Esophagus (tissue), 2 donors: Measurements from ENCODE around the gene GABRB2. TPM values are rescaled to one million over a fixed set of nuclear protein-coding genes. Genes with fewer than 3 reads are reported as not detected.
"Not testable (repeated sequence)": the region's sequence is repeated elsewhere in the genome, so short reads cannot be mapped to it uniquely, and the experiment has no call there.

Source experiments
- H3K27ac ChIP-seq, 2 donors: one replicate each; pipeline ENCODE4 v1.5.1; 2013; ENCODE audit warnings: low read depth in 2 of 2, mild to moderate bottlenecking in 2 of 2, inconsistent platforms in 1 of 2, low read length in 1 of 2, moderate library complexity in 1 of 2
- H3K27me3 ChIP-seq, 2 donors: one replicate each; pipeline ENCODE4 v1.6.1; 2013; ENCODE audit warnings: low read length in 2 of 2, control low read depth in 1 of 2, mild to moderate bottlenecking in 1 of 2; ENCODE audit not compliant: insufficient read depth in 2 of 2, control insufficient read depth in 1 of 2
- H3K36me3 ChIP-seq, 2 donors: one replicate each; pipeline ENCODE4 v1.6.1; 2013; ENCODE audit warnings: low read length in 1 of 2; ENCODE audit not compliant: control insufficient read depth in 2 of 2, insufficient read depth in 2 of 2
- H3K4me1 ChIP-seq, 2 donors: one replicate each; pipeline ENCODE4 v1.6.1; 2013; ENCODE audit warnings: low read length in 1 of 2; ENCODE audit not compliant: control insufficient read depth in 2 of 2, insufficient read depth in 2 of 2
- H3K4me3 ChIP-seq, 2 donors: one replicate each; pipeline ENCODE4 v1.5.1; 2013; ENCODE audit warnings: low read length in 2 of 2, mild to moderate bottlenecking in 2 of 2, low read depth in 1 of 2, moderate library complexity in 1 of 2
- H3K9me3 ChIP-seq, 2 donors: one replicate each; pipeline ENCODE4 v1.6.1; 2013; ENCODE audit warnings: mild to moderate bottlenecking in 2 of 2, low read depth in 1 of 2, low read length in 1 of 2, moderate library complexity in 1 of 2; ENCODE audit not compliant: control insufficient read depth in 2 of 2, insufficient read depth in 1 of 2
- WGBS, 2 donors: extraction: QIAGEN DNeasy Blood & Tissue Kit; methylation state at CpG; one replicate each; pipeline ENCODE4 v1.1.7; 2013; 5-methylcytosine and 5-hydroxymethylcytosine counted together
- polyA plus RNA-seq, 2 donors: library from polyadenylated mRNA; stranded (reverse); fragments of 200-250 nt; gene quantifications; one replicate each; pipeline ENCODE4 v1.2.3, GENCODE V29; 2013
- donor health status: healthy with polysubstance abuse.
- donor health status: Bipolar disorder and iron deficiency.

GABRB2 gene
- polyA plus RNA-seq, 2 donors = 0.02 to 0.08 TPM

DNA sequence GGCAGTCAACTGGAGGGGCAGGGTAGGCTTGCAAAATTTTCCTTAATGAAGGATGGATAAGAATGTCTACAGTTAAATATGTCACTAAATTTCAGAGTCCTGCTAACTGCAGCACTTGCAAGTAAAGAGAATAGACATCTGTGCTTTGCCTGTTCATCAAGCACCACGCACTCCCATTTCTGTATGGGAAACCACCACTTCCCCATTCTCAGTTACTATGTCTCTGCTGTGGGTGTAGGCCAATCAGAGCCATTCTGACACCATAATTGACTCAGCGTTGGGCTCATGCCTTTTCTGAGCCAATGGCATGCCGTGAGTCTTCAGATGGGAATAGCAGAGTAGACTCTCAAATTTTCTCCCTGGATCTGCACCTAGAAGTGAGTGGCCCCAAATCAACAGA, 247.5 kb downstream of the GABRB2 start:
- 85 to 89% methylated on average over 3 of the region's 3 CpGs for WGBS, 2 donors

DNA sequence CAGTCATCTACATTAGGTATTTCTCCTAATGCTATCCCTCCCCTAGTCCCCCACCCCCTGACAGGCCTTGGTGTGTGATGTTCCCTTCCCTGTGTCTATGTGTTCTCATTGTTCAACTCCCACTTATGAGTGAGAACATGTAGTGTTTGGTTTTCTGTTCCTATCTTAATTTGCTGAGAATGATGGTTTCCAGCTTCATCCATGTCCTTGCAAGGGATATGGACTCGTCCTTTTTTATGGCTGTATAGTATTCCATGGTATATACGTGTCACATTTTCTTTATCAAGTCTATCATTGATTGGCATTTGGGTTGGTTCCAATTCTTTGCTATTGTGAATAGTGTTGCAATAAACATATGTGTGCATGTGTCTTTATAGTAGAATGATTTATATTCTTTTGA, 249.1 kb downstream of the GABRB2 start:
- 87 to 88% methylated on average over 2 of the region's 2 CpGs for WGBS, 2 donors
- H3K36me3 ChIP-seq, H3K9me3 ChIP-seq, H3K27me3 ChIP-seq, H3K4me3 ChIP-seq, H3K27ac ChIP-seq, H3K4me1 ChIP-seq: not testable (repeated sequence)

More for the DNA sequence above, 247.5 kb downstream of the GABRB2 start:
- Histone ChIP-seq H3K9me3 (no peaks in the 10 kb centered on the region), H3K27ac (no peak overlapping the region), H3K27me3 (no peaks in the 10 kb centered on the region), H3K36me3 (no peaks in the 10 kb centered on the region), H3K4me1 (no peaks in the 10 kb centered on the region), H3K4me3 (no peak overlapping the region)

DNA sequence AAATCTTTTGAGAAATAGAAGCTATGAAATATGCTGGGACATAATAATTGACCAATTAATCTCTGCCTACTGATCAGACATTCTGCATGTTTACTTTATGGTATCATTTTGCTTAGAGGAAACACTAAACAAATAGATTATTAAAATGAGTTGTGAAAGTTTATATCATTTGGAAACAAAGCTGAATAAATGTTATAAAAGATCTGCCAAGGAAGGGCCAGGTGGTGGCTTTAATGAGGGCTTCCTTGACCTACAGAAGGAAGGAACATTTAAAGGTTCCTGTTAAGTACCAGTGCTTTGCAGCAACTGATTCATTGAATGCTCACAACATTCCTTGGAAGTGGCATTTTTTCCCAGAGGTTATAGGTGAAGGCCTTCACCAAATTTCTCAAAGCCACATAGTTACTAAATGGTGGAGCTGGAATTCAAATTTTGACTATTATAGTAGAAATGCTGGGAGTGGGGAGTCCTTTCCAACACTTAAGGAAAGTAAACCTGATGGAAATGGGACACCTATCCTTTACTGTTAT, 250.7 kb downstream of the GABRB2 start:
- Histone ChIP-seq H3K36me3 (no peaks in the 10 kb centered on the region), H3K27ac (no peak overlapping the region), H3K27me3 (no peaks in the 10 kb centered on the region), H3K4me1 (no peaks in the 10 kb centered on the region), H3K4me3 (no peak overlapping the region), H3K9me3 (no peaks in the 10 kb centered on the region)

DNA sequence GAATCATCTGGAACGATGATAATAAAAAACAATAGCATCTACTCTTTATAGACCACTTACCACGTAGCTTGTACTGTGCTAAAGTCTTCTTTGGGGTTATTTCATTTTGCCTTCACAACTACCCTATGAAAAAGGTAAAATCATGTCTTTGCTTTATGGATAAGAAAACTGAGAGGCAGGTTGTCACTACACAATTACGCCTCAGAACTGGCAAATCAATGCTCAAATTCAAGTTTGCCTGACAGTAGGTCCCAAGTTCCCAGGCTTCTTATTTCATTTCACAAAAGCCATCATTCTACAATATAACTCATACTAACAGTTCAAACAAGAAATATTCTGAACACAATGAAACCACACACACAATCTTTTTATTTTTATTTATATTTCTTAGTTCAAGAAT, 258.5 kb downstream of the GABRB2 start:
- H3K36me3 ChIP-seq = no peaks in the 10 kb centered on the region
- 78 to 89% methylated on average over 3 of the region's 3 CpGs for WGBS, 2 donors
- H3K27ac ChIP-seq = no peak overlapping the region
- H3K4me3 ChIP-seq = no peak overlapping the region
- H3K27me3 ChIP-seq = no peaks in the 10 kb centered on the region
- H3K9me3 ChIP-seq = no peaks in the 10 kb centered on the region
- no peaks in the 10 kb centered on the region for H3K4me1 ChIP-seq

DNA sequence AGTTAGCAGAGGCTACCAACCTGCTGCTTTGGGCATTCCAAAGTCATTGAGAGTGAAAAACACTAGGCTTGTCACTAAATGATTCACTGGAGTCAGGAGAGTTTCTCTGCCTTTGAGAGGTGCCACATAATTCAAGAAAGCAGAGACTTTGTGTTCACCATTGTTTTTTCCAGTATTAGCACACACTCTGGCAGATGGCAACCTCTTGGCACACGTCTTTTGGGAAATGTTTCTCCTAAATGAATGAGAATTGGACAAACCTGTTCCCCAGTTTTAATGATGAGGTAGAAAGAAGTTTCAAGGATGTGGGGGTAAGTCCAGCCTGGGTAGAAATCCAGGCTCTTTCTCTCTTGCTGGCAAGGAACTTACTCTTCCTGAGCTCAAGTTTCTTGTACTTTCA, 259.1 kb downstream of the GABRB2 start:
- H3K9me3 ChIP-seq = no peaks in the 10 kb centered on the region
- H3K27ac ChIP-seq = no peak overlapping the region
- no peaks in the 10 kb centered on the region for H3K36me3 ChIP-seq
- WGBS, 2 donors = 34 to 37% methylated on average over 1 of the region's 1 CpG
- no peaks in the 10 kb centered on the region for H3K4me1 ChIP-seq
- H3K4me3 ChIP-seq = no peak overlapping the region
- H3K27me3 ChIP-seq = no peaks in the 10 kb centered on the region

DNA sequence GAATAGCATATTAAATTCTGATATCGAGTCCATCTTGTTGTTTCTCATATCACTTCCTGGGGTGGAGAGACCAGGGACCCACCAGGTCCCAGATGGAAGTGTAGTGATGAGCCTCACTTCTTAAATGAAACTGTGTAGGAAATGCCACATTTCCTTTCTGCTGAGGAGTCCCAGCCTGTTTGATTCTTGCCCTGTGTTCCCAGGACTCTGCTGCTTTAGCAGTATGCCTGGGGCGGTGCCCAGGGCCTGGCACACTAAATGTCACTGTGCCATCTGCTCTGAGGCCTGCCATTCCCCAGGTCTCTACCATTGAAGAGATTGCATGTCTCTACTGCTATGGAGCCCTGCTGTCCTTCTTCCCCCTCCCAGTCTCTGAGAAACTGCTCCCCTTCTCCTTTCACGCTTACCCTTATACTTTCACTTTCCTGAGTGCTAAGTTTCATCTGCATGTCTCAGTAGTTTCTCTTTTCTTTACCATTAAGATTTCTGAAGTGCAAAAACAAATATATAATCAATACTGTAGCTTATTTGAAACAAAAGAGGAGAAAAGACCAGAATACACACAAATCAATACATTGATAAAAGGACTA, 260.4 kb downstream of the GABRB2 start:
- WGBS, 2 donors = 83 to 90% methylated on average over 3 of the region's 3 CpGs
- Histone ChIP-seq H3K9me3 (no peaks in the 10 kb centered on the region), H3K4me3 (no peak overlapping the region), H3K27ac (no peak overlapping the region), H3K27me3 (no peaks in the 10 kb centered on the region), H3K4me1 (no peaks in the 10 kb centered on the region), H3K36me3 (no peaks in the 10 kb centered on the region)

DNA sequence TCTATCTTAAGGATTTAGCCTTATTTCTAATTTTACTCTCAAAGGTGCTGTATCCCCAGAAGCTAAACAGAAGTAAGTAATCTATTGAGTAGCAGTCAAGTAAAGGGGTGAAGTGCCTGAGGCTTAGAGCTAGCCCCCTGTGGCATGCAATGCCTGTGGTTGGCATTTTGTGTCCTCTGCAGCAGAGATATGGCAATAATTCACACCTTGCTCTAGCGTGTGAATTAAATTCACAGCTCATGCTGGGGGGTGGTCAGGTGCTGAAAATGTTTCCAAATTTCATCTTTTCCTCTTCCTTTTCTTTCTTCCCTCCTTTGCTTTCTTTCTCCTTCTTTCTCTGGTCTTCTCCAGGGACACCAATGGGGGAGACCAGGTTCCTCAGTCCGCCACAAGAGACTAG, 262.1 kb downstream of the GABRB2 start:
- H3K4me1 ChIP-seq = no peaks in the 10 kb centered on the region
- H3K36me3 ChIP-seq = no peaks in the 10 kb centered on the region
- no peak overlapping the region for H3K27ac ChIP-seq
- 87 to 92% methylated on average over 2 of the region's 2 CpGs for WGBS, 2 donors
- H3K9me3 ChIP-seq = no peaks in the 10 kb centered on the region
- no peak overlapping the region for H3K4me3 ChIP-seq
- H3K27me3 ChIP-seq = no peaks in the 10 kb centered on the region

DNA sequence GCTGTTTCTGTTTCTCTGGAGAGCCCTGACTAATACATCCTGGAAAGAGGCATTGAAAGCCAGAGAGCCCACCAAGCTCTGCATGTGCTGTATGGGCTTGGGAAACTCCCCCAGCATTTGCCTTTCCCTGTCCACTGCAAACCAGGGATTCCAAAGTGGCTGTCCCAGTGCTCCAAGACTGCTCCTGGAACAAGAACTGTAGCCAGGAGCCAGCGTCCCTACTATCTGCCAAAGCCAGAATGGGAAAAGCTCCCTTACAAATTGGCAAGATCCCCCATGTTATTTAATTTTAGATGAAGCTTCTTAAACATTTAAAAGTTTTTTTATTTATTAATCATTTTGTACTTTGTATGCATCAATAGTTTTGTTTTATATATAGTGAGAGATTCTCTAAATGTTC, 263.2 kb downstream of the GABRB2 start:
- Histone ChIP-seq H3K36me3 (no peaks in the 10 kb centered on the region), H3K27me3 (no peaks in the 10 kb centered on the region), H3K27ac (no peak overlapping the region), H3K9me3 (no peaks in the 10 kb centered on the region), H3K4me1 (no peaks in the 10 kb centered on the region), H3K4me3 (no peak overlapping the region)
- WGBS, 2 donors = 21 to 50% methylated on average over 1 of the region's 1 CpG

DNA sequence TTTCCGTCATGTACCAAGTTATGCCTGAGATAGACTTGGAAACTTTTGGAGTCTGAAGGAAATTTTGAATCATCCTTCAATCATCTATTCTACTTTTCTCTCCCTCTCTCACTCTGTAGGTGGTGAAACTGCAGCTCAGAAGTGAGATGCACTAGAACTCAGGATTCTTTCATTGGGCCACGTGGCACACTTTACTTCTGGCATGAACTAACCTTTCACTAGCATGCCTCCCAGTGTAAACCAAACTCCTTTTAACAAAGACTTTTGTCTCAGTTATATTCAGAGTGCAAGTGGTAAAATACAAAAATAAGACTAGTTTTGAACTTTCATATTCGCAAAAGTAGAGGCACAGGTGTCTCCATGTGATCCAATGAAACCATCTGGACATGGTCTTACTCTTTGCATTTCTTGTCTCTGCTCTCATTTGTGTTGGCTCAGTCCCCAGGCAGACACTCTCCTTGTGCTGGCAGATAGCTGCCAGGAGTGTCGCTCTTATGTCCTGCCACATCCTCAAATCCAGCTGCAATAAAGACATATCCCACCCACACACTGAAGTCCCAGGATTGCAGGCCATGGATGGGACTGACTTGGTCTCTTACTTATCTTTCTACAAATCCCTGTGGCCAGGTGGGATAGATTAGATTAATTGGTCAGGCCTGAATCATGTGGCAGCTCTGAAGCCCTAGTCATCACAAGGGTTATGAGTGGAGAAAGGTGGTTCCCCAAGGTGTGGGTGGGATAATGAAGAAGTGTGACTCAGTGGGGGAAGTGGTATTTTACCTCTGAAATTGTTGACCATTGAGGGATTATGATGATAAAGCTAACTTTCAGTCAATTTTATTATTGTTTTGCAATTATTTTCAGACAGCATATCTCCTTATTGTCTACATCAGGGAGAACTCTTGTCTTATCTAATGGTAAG, 267.5 kb downstream of the GABRB2 start:
- Histone ChIP-seq H3K27me3 (no peaks in the 10 kb centered on the region), H3K36me3 (no peaks in the 10 kb centered on the region), H3K4me1 (no peaks in the 10 kb centered on the region), H3K27ac (no peak overlapping the region), H3K4me3 (no peak overlapping the region), H3K9me3 (no peaks in the 10 kb centered on the region)
- WGBS, 2 donors = 81 to 87% methylated on average over 4 of the region's 4 CpGs
